OCI-LY1 (cell line): ENCODE results near the gene AP2M1.

Experiments
- EZH2 ChIP-seq: fragments of 200-600 bp; sonication (generic), shearing (Covaris generic); IDR thresholded peaks from 2 replicates; pipeline ENCODE4 v1.8.0; 2017; ENCODE audit warnings: borderline replicate concordance, mixed run types, mild to moderate bottlenecking, antibody characterized with exemption, low read length, moderate library complexity, mixed read lengths
- TF ChIP-seq, protein P1 (sequence below): fragments of 200-600 bp; sonication (generic), shearing (Covaris generic); IDR thresholded peaks from 2 replicates; pipeline ENCODE4 v1.5.1; 2017; ENCODE audit warnings: mild to moderate bottlenecking, antibody characterized with exemption, low read length, moderate library complexity, mixed read lengths

DNA sequence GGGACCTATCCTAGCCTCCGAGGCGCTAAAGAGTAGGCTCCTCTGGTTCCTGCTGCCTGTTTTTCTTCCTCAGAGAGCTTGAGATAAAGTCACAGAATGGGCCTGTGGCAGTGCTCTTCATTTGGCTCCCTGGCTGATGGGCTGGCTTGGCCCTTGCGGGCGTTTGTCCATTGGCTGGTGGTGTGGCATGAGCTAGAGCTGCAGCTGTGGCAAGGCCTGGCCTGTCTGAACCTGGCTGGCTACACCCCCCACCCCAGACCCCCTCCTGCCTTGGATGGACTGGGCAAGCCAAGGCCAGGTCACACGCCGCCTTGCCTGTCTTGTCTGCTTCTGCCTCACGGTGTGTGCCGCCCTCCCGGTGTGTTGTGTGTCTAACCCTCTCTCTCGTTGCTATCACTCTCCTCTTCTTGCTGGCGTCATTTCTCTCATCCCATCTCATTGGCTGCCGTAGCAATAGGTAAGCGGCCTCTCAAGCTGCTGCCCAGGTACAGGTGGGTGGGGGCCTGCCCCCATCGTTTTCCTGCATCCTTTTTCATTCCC lies 3.2 kb downstream of the AP2M1 start:
- TF ChIP-seq, protein P1, sequence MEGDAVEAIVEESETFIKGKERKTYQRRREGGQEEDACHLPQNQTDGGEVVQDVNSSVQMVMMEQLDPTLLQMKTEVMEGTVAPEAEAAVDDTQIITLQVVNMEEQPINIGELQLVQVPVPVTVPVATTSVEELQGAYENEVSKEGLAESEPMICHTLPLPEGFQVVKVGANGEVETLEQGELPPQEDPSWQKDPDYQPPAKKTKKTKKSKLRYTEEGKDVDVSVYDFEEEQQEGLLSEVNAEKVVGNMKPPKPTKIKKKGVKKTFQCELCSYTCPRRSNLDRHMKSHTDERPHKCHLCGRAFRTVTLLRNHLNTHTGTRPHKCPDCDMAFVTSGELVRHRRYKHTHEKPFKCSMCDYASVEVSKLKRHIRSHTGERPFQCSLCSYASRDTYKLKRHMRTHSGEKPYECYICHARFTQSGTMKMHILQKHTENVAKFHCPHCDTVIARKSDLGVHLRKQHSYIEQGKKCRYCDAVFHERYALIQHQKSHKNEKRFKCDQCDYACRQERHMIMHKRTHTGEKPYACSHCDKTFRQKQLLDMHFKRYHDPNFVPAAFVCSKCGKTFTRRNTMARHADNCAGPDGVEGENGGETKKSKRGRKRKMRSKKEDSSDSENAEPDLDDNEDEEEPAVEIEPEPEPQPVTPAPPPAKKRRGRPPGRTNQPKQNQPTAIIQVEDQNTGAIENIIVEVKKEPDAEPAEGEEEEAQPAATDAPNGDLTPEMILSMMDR: no peak
- no peak for TF ChIP-seq EZH2
